ENCODE measurements around the gene ZBTB2.

The ZBTB2 gene

DNA sequence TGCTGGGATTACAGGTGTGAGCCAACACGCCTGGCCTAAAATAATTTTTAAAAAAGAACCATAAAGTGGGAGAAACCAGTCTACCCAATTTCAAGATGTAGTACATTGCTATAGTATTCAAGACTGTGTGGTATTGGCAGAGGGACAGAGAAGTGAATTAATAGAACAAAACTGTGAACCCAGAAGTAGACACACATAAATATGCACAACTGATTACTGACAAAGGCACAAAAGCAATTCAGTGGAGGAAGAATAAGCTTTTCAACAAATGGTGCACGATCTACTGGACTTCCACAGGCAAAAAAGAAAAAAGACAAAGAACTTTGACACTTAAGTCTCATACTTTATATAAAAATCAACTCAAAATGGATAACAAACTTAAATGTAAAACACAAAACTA, 15.5 kb downstream of the ZBTB2 start:
- DNase-seq (no peak), ATAC-seq (ENCODE audit: insufficient read depth, low read depth) (no peak)
- Histone ChIP-seq H3K27me3 (ENCODE audit: insufficient read depth, low read length, poor library complexity) (no peaks in the 10 kb centered on the region), H3K4me3 (ENCODE audit: low read depth in 1 of 2, low read length in 2 of 2) (no peak overlapping the region), H4K20me1 (ENCODE audit: insufficient read depth, low read length) (peaks cover 73% of the 10 kb centered on the region), H3K9ac (ENCODE audit: low read depth, low read length) (no peak overlapping the region), H3K4me1 (ENCODE audit: insufficient read depth, low read length) (peaks cover 7% of the 10 kb centered on the region; the same call in 1 of the 2 replicates), H3K9me3 (ENCODE audit: insufficient read depth, low read length, severe bottlenecking) (no peaks in the 10 kb centered on the region), H3K36me3 (ENCODE audit: insufficient read depth, low read length) (peaks cover 29% of the 10 kb centered on the region), H2AFZ (ENCODE audit: low read depth, low read length) (no peak overlapping the region), H3K79me2 (ENCODE audit: insufficient read depth, low read length) (peaks cover 87% of the 10 kb centered on the region), H3K4me2 (ENCODE audit: insufficient read depth, low read length) (no peak overlapping the region), H3K27ac (ENCODE audit: low read length) (no peak overlapping the region)
- TF ChIP-seq, protein P1, sequence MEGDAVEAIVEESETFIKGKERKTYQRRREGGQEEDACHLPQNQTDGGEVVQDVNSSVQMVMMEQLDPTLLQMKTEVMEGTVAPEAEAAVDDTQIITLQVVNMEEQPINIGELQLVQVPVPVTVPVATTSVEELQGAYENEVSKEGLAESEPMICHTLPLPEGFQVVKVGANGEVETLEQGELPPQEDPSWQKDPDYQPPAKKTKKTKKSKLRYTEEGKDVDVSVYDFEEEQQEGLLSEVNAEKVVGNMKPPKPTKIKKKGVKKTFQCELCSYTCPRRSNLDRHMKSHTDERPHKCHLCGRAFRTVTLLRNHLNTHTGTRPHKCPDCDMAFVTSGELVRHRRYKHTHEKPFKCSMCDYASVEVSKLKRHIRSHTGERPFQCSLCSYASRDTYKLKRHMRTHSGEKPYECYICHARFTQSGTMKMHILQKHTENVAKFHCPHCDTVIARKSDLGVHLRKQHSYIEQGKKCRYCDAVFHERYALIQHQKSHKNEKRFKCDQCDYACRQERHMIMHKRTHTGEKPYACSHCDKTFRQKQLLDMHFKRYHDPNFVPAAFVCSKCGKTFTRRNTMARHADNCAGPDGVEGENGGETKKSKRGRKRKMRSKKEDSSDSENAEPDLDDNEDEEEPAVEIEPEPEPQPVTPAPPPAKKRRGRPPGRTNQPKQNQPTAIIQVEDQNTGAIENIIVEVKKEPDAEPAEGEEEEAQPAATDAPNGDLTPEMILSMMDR (IDR thresholded peaks at IDR 0.05; ENCODE audit: borderline replicate concordance, extremely low read depth, low read length, poor library complexity, severe bottlenecking), result no peak
- no peak for TF ChIP-seq EZH2 (IDR thresholded peaks at IDR 0.05; ENCODE audit: borderline replicate concordance, low read depth, low read length, severe bottlenecking)

DNA sequence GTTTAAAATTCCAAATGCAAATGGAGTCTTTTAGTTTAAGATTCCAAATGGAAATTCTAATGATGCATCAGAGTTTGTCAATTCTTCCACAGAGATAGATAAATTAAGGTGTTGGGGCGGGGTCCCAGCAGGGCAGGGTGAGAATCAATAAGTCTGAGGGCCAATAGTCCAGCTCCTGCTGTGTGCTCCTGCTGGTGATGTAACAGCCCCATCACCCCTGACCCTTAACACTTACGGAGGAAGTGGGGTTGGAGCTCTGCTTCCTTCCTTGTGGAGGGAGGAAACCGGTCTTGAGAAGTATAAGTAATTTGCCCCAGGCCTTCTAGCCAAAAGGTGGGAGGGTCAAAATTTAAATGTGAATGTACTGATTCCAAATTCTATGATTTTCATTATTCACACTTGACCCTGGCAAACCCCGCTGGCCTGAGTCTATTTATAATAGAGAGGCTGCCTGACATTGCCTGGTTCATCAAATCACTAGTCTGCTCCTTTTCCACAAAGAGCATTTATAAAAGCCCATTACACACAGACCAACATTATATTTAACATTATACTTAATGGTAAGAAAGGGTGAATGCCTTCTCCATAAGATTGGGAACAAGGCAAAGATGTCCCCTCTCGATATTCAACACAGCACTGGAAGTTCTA, 17.2 kb downstream of the ZBTB2 start:
- DNase-seq (no peak), ATAC-seq (ENCODE audit: insufficient read depth, low read depth) (no peak)
- peaks cover 7% of the 10 kb centered on the region; the same call in 1 of the 2 replicates for H3K4me1 ChIP-seq (ENCODE audit: insufficient read depth, low read length)
- no peak overlapping the region for H3K27ac ChIP-seq (ENCODE audit: low read length)
- TF ChIP-seq EZH2 (IDR thresholded peaks at IDR 0.05; ENCODE audit: borderline replicate concordance, low read depth, low read length, severe bottlenecking), result no peak
- TF ChIP-seq, protein P1 (IDR thresholded peaks at IDR 0.05; ENCODE audit: borderline replicate concordance, extremely low read depth, low read length, poor library complexity, severe bottlenecking), result no peak
- no peak overlapping the region for H3K4me3 ChIP-seq (ENCODE audit: low read depth in 1 of 2, low read length in 2 of 2)
- H3K36me3 ChIP-seq (ENCODE audit: insufficient read depth, low read length), result peaks cover 40% of the 10 kb centered on the region
- no peaks in the 10 kb centered on the region for H3K9me3 ChIP-seq (ENCODE audit: insufficient read depth, low read length, severe bottlenecking)
- H3K79me2 ChIP-seq (ENCODE audit: insufficient read depth, low read length), result peaks cover 77% of the 10 kb centered on the region
- H3K9ac ChIP-seq (ENCODE audit: low read depth, low read length), result no peak overlapping the region
- no peak overlapping the region for H2AFZ ChIP-seq (ENCODE audit: low read depth, low read length)
- H3K27me3 ChIP-seq (ENCODE audit: insufficient read depth, low read length, poor library complexity), result no peaks in the 10 kb centered on the region
- H4K20me1 ChIP-seq (ENCODE audit: insufficient read depth, low read length), result peaks cover 65% of the 10 kb centered on the region; the same call in 1 of the 2 replicates
- H3K4me2 ChIP-seq (ENCODE audit: insufficient read depth, low read length), result no peak overlapping the region

DNA sequence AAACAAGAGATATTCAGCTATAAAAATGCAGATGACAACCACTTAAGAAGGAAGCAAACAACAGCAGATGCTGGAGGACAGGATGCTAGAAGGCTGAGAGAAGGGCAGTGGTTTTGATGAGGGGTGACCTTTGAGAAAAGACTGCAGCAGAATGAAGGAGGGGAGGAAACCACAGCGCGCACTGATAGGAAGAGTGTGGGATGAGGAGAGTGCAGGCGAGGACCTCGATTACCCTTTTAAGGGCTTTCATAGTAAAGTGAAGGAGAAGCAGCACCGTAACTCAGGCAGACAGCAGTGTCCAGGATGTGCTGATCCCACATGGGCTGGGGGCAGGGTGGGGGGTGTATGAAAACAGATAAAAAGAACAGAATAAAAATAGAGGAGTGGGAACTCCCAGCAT, 19.2 kb downstream of the ZBTB2 start:
- Histone ChIP-seq H3K4me3 (ENCODE audit: low read depth in 1 of 2, low read length in 2 of 2) (no peak overlapping the region), H3K27ac (ENCODE audit: low read length) (no peak overlapping the region), H2AFZ (ENCODE audit: low read depth, low read length) (no peak overlapping the region), H3K36me3 (ENCODE audit: insufficient read depth, low read length) (peaks cover 49% of the 10 kb centered on the region), H3K9me3 (ENCODE audit: insufficient read depth, low read length, severe bottlenecking) (no peaks in the 10 kb centered on the region), H3K4me2 (ENCODE audit: insufficient read depth, low read length) (no peak overlapping the region), H3K9ac (ENCODE audit: low read depth, low read length) (no peak overlapping the region), H3K4me1 (ENCODE audit: insufficient read depth, low read length) (peaks cover 7% of the 10 kb centered on the region; the same call in 1 of the 2 replicates), H3K27me3 (ENCODE audit: insufficient read depth, low read length, poor library complexity) (no peaks in the 10 kb centered on the region), H4K20me1 (ENCODE audit: insufficient read depth, low read length) (peaks cover 49% of the 10 kb centered on the region; the same call in 1 of the 2 replicates), H3K79me2 (ENCODE audit: insufficient read depth, low read length) (peaks cover 61% of the 10 kb centered on the region)
- TF ChIP-seq, protein P1 (IDR thresholded peaks at IDR 0.05; ENCODE audit: borderline replicate concordance, extremely low read depth, low read length, poor library complexity, severe bottlenecking), result no peak
- no peak for TF ChIP-seq EZH2 (IDR thresholded peaks at IDR 0.05; ENCODE audit: borderline replicate concordance, low read depth, low read length, severe bottlenecking)
- no peak for ATAC-seq (ENCODE audit: insufficient read depth, low read depth)
- no peak for DNase-seq
